Heart left ventricle (tissue), 16 donors: ENCODE data around the gene STAT3. TPM values are rescaled to one million over a fixed set of nuclear protein-coding genes. Genes with fewer than 3 reads are reported as not detected.

Experiments used
- ATAC-seq, 4 donors: fragments of 200-7000 bp; cut with Tn5 transposase; one replicate each; pipeline ENCODE4 v1.9.1; 2020 to 2022; ENCODE audit warnings: moderate library complexity in 4 of 4, mild to moderate bottlenecking in 3 of 4, moderate number of reproducible peaks in 1 of 4
- DNase-seq, 5 donors: peaks; one replicate each; pipeline ENCODE4 v3.0.0-alpha.2; 2020
- H3K27ac ChIP-seq, 12 donors: fragments of 200-600 bp; sonication (generic) in 4 of 12; one replicate each; pipeline versions ENCODE4 v1.5.0 to v1.8.0; 2016 to 2022; ENCODE audit warnings: mild to moderate bottlenecking in 2 of 12
- H3K27me3 ChIP-seq, 9 donors: fragments of 200-600 bp; sonication (generic) in 2 of 9; one replicate each; pipeline versions ENCODE4 v1.5.1 to v1.8.0; 2016 to 2022; ENCODE audit warnings: mild to moderate bottlenecking in 3 of 9
- H3K36me3 ChIP-seq, 9 donors: fragments of 200-600 bp; sonication (generic) in 2 of 9; one replicate each; pipeline versions ENCODE4 v1.5.0 to v1.8.0; 2018 to 2022; ENCODE audit warnings: mild to moderate bottlenecking in 2 of 9
- H3K4me1 ChIP-seq, 12 donors: fragments of 200-600 bp; sonication (generic) in 4 of 12; one replicate each; pipeline versions ENCODE4 v1.5.0 to v1.8.0; 2016 to 2022; ENCODE audit warnings: mild to moderate bottlenecking in 3 of 12
- H3K4me3 ChIP-seq, 12 donors: fragments of 200-600 bp; sonication (generic) in 4 of 12; one replicate each; pipeline versions ENCODE4 v1.5.0 to v1.8.0; 2017 to 2022; ENCODE audit warnings: mild to moderate bottlenecking in 9 of 12, moderate library complexity in 4 of 12
- H3K9me3 ChIP-seq, 12 donors: fragments of 200-600 bp; sonication (generic) in 4 of 12; one replicate each; pipeline versions ENCODE4 v1.5.0 to v1.8.0; 2016 to 2022; ENCODE audit warnings: mild to moderate bottlenecking in 1 of 12
- POLR2A ChIP-seq, 2 donors: fragments of 450-650 bp; IDR thresholded peaks; one replicate each; pipeline ENCODE4 v1.6.1; 2017; ENCODE audit warnings: antibody characterized with exemption in 2 of 2, mild to moderate bottlenecking in 2 of 2, moderate library complexity in 2 of 2
- WGBS, 4 donors: extraction: QIAGEN DNeasy Blood & Tissue Kit in 2 of 4; methylation state at CpG; one replicate each; pipeline versions ENCODE4 v1.1.5 to v1.1.7; 2013 to 2018; 5-methylcytosine and 5-hydroxymethylcytosine counted together
- intact Hi-C, 10 donors: fragments of 100-400 bp; cut with DNase I; formaldehyde crosslinking; loops; one replicate each; pipeline versions ENCODE4 v1.11.1 to v1.14.2; 2022
- polyA plus RNA-seq, 2 donors: library from polyadenylated mRNA; stranded (reverse); fragments of 200-250 nt; gene quantifications; one replicate each; pipeline ENCODE4 v1.2.3, GENCODE V29; 2013
- total RNA-seq, 9 donors: library from RNA; depleted of rRNA in 2 of 9; stranded (reverse); fragments of >200 nt in 2 of 9; fragmentation: NEBNext Ultra II Directional in 3 of 9; extraction: Animal tissue kit (Norgen Biotek cat#: 25700) in 3 of 9; gene quantifications; one replicate each; pipeline versions ENCODE4 v1.1.0 to v1.2.4, GENCODE V29; 2016 to 2023
- TF ChIP-seq, protein P1 (sequence below), 12 donors: fragments of 200-600 bp; sonication (generic) in 4 of 12; IDR thresholded peaks; one replicate each; pipeline versions ENCODE4 v1.5.0 to v1.8.0; 2018 to 2022; ENCODE audit warnings: antibody characterized with exemption in 12 of 12, mild to moderate bottlenecking in 5 of 12
- donor health status: ischemic (EF 13 %, LVEDD 7.1; RV severe dilation, severe dysfunction).
- donor health status: healthy with polysubstance abuse.
- donor health status: DM: no; HTN: yes; CAD: no.
- donor health status: DM: no; HTN: no; CAD: no.
- donor health status: ischemic (EF 25% LVEDD 6.9; RV normal size, moderate dysfunction).
- donor health status: ischemic (EF 25% LVEDD 5.7; RV mildly dilated, moderate dysfunction).
- donor health status: healthy.
- donor health status: DM: yes; HTN: yes; CAD: no.
- donor health status: ischemic (EF 35%, LVEDD 5.7; RV mildly dilated, moderate dysfunction).
- donor health status: nonischemic (EF 11% LVEDD 7.7; RV severe dilation, severe dysfunction).
- donor health status: DM: yes; HTN: yes; CAD: no.
- donor health status: PGD.
- donor health status: ischemic (EF 29% LVEDD 5.4; RV normal size, mild dysfunction).
- donor health status: nonischemic (EF 23%, LVEDD 6.1; RV moderate dilation, normal function).

Gene STAT3
- total and polyA plus RNA-seq, 11 donors = 36.0 to 614 (median 148) TPM

DNA sequence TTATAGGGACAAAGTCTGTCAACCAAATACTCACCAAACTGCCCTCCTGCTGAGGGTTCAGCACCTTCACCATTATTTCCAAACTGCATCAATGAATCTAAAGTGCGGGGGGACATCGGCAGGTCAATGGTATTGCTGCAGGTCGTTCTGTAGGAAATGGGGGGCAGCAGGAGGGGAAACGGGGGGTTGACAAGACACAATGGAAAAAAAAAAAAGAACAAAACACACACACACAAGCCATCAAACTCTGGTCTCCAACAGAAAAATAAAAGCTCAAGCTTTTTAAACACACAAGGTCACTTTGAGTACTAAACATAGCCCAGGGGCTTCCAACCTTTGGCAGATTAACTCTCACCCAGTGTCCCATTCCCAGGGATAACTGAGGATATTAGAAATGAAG is 71.5 kb downstream of the STAT3 start:
- peak overlapping the region in 4 of 12 donors; percentile 11 to 37 (median 34) for H3K27ac ChIP-seq
- H3K9me3 ChIP-seq = no peaks in the 10 kb centered on the region
- DNase-seq (no peak), ATAC-seq (no peak)
- no peak for TF ChIP-seq POLR2A (IDR thresholded peaks at IDR 0.05)
- TF ChIP-seq, protein P1, sequence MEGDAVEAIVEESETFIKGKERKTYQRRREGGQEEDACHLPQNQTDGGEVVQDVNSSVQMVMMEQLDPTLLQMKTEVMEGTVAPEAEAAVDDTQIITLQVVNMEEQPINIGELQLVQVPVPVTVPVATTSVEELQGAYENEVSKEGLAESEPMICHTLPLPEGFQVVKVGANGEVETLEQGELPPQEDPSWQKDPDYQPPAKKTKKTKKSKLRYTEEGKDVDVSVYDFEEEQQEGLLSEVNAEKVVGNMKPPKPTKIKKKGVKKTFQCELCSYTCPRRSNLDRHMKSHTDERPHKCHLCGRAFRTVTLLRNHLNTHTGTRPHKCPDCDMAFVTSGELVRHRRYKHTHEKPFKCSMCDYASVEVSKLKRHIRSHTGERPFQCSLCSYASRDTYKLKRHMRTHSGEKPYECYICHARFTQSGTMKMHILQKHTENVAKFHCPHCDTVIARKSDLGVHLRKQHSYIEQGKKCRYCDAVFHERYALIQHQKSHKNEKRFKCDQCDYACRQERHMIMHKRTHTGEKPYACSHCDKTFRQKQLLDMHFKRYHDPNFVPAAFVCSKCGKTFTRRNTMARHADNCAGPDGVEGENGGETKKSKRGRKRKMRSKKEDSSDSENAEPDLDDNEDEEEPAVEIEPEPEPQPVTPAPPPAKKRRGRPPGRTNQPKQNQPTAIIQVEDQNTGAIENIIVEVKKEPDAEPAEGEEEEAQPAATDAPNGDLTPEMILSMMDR (IDR thresholded peaks at IDR 0.05) = no peak
- WGBS, 4 donors = 78 to 86% (median 82%) methylated on average over 4 of the region's 4 CpGs
- intact Hi-C loops = loop anchor here in 1 of 10 donors (10.0 kb wide), 1 partner anchor 292 kb away; the partner anchor contains the start of gene NKIRAS2
- H3K36me3 ChIP-seq = peaks cover 0 to 97% (median 81%) of the 10 kb centered on the region in 9 donors
- H3K4me1 ChIP-seq = peaks cover 3 to 65% (median 36%) of the 10 kb centered on the region in 12 donors
- H3K27me3 ChIP-seq = no peaks in the 10 kb centered on the region
- H3K4me3 ChIP-seq = no peak overlapping the region

DNA sequence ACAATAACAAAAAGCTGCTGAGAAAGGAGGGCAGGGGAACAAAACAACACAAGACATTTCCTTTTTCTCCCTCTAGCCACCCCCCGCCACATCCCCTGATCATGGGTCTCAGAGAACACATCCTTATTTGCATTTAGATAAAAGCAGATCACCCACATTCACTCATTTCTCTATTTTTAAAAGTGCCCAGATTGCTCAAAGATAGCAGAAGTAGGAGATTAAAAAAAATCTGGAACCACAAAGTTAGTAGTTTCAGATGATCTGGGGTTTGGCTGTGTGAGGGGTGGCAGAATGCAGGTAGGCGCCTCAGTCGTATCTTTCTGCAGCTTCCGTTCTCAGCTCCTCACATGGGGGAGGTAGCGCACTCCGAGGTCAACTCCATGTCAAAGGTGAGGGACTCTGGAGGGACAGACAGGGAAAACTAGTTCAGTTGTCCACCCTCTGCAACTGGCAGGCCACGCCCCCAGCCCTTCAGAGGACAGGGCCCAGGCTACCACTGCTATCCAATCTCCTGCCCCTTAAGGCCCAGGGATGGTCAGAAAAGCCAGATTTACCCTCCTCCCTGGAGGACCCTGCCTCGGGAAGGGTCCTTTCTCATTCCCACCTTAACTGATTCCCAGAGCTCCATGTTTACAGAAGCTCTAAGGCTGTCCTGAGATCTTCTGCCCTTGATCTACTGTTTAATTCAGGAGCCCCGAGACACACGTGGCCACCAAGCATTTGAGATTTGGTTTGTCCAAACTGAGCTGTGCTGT is 72.7 kb downstream of the STAT3 start:
- Histone ChIP-seq H3K36me3 (peaks cover 0 to 97% (median 78%) of the 10 kb centered on the region in 9 donors), H3K4me3 (no peak overlapping the region), H3K9me3 (no peaks in the 10 kb centered on the region), H3K27me3 (no peaks in the 10 kb centered on the region), H3K4me1 (peaks cover 4 to 72% (median 45%) of the 10 kb centered on the region in 12 donors), H3K27ac (peak overlapping the region in 1 of 12 donors; percentile 5)
- TF ChIP-seq POLR2A (IDR thresholded peaks at IDR 0.05) = no peak
- TF ChIP-seq, protein P1 (IDR thresholded peaks at IDR 0.05) = no peak
- WGBS, 4 donors = 80 to 89% (median 86%) methylated on average over 10 of the region's 10 CpGs
- no peak for ATAC-seq
- DNase-seq = no peak
- intact Hi-C loops = loop anchor here in 1 of 10 donors (10.0 kb wide), 1 partner anchor 291 kb away; the partner anchor contains the start of gene NKIRAS2

DNA sequence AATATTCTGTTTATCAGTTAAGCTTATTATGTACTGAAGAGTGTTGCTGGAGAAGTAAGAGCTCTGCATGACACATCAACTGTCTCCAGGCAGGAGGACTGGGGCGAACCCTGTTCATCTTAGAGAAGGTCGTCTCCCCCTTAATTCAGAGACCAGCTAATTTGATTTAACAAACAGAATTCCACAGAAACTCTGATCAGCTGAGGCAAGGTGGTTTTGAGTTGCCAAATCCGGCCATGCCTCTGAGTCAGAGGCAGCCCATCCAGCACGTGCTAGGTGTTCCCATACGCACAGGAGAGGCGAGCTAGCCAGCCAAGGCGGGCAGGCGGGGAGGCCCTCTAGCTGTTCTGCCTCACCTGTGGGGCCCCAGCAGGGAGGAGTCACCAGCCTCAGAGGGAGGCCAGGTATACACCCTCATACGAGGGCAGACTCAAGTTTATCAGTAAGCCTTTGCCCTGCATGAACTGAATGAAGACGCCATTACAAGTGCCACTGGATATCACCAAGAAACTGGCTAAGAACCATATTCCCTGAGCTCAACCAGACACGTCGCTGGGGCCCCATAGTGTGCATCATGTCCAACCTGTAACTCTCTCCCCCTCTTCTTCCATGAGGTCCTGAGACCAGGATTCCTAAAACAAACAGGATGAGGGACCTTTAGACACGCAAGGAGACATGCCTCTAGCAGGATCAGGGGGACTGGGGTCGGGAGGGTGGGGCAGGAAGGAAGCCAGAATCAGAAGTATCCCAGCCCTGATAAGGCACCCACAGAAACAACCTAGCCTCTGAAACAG is 74.3 kb downstream of the STAT3 start:
- ATAC-seq (no peak), DNase-seq (no peak)
- TF ChIP-seq, protein P1 (IDR thresholded peaks at IDR 0.05) = no peak
- no peak for TF ChIP-seq POLR2A (IDR thresholded peaks at IDR 0.05)
- peak overlapping the region in 7 of 12 donors; percentile 3 to 33 (median 27) for H3K27ac ChIP-seq
- no peaks in the 10 kb centered on the region for H3K9me3 ChIP-seq
- H3K36me3 ChIP-seq = peaks cover 0 to 97% (median 75%) of the 10 kb centered on the region in 9 donors
- 76 to 81% (median 77%) methylated on average over 13 to 14 of the region's 14 CpGs for WGBS, 4 donors
- intact Hi-C loops = loop anchor here in 2 of 10 donors (5.0 to 10.0 kb wide), 2 partner anchors 208 to 289 kb away; partner anchors contain the start of gene NKIRAS2 (in 1 of the 2)
- no peaks in the 10 kb centered on the region for H3K27me3 ChIP-seq
- no peak overlapping the region for H3K4me3 ChIP-seq
- H3K4me1 ChIP-seq = peaks cover 4 to 57% (median 34%) of the 10 kb centered on the region in 12 donors
